ENCODE data around the gene CIRBP. TPM values are rescaled to one million over a fixed set of nuclear protein-coding genes. Genes with fewer than 3 reads are reported as not detected.

CIRBP gene
- total and polyA plus RNA-seq, 2 of the 13 experiments (the other 11 are each of a cell fraction or from before 2014, with no cell fraction given), result 133 to 140 TPM

DNA sequence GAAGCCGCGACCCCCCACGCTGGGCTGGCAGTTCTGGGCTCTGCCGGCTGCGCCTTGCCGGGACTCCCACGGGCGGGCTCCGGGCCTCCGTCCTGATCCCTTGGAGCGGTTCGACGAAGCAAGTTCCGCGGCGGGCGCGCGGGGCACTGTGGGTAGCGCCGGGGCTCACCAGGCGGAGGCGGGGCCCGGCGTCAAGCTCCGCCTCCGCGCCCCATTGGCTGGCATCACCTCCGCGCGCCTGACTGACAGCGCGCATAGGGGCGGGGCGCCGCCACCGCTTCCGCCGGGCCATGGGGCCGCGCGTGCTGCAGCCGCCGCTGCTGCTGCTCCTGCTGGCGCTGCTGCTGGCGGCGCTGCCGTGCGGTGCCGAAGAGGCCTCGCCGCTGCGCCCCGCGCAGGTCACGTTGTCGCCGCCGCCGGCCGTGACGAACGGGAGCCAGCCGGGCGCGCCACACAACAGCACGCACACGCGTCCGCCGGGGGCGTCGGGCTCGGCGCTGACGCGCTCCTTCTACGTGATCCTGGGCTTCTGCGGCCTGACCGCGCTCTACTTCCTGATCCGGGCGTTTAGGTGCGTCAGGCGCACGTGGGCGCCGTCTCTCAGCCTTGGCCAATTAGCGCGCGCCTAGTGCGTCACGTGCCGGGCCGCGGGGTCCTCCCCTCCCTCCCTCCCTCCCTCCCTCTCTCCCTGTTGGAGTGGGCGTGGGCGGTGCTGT is 6.3 kb downstream of the CIRBP start, which contains the start of gene FAM174C (continued):
- TF ChIP-seq ZNF567 (CRISPR knock-in tag; IDR thresholded peaks at IDR 0.05; ENCODE audit: borderline replicate concordance) (0 out of 2 replicates have a peak, but pooled peaks have one; percentile 74), CHCHD3 (CRISPR knock-in tag; IDR thresholded peaks at IDR 0.05) (peak; percentile 97), KDM5A (IDR thresholded peaks at IDR 0.05; ENCODE audit: borderline replicate concordance, low read length) (no peak; the same call in 1 of the 2 replicates), ZNF12 (CRISPR knock-in tag; IDR thresholded peaks at IDR 0.05) (no peak), TOPORS (CRISPR knock-in tag; IDR thresholded peaks at IDR 0.05) (peak; percentile 94), NR3C1 (CRISPR knock-in tag; IDR thresholded peaks at IDR 0.05) (no peak), STAT6 (CRISPR knock-in tag; IDR thresholded peaks at IDR 0.05; ENCODE audit: borderline replicate concordance) (no peak), RBM39 (IDR thresholded peaks at IDR 0.05; ENCODE audit: low read depth, low read length, poor library complexity, severe bottlenecking) (no peak), USF2 (IDR thresholded peaks at IDR 0.05; ENCODE audit: low read depth, low read length) (peak; percentile 99), USF2 (CRISPR knock-in tag; IDR thresholded peaks at IDR 0.05; ENCODE audit: borderline replicate concordance) (peak; percentile 97; the same call in 1 of the 2 replicates), REXO4 (CRISPR knock-in tag; IDR thresholded peaks at IDR 0.05; ENCODE audit: borderline replicate concordance) (no peak), ZNF10 (CRISPR knock-in tag; IDR thresholded peaks at IDR 0.05; ENCODE audit: borderline replicate concordance, low read depth) (no peak), PAWR (CRISPR knock-in tag; IDR thresholded peaks at IDR 0.05; ENCODE audit: borderline replicate concordance) (0 out of 2 replicates have a peak, but pooled peaks have one; percentile 7), ZNF546 (CRISPR knock-in tag; conservative IDR thresholded peaks at IDR 0.05) (0 out of 2 replicates have a peak, but pooled peaks have one; percentile 10), ZNF569 (CRISPR knock-in tag; IDR thresholded peaks at IDR 0.05; ENCODE audit: borderline replicate concordance) (no peak), HES4 (CRISPR knock-in tag; IDR thresholded peaks at IDR 0.05; ENCODE audit: borderline replicate concordance) (no peak)
- TF ChIP-seq, protein P1, sequence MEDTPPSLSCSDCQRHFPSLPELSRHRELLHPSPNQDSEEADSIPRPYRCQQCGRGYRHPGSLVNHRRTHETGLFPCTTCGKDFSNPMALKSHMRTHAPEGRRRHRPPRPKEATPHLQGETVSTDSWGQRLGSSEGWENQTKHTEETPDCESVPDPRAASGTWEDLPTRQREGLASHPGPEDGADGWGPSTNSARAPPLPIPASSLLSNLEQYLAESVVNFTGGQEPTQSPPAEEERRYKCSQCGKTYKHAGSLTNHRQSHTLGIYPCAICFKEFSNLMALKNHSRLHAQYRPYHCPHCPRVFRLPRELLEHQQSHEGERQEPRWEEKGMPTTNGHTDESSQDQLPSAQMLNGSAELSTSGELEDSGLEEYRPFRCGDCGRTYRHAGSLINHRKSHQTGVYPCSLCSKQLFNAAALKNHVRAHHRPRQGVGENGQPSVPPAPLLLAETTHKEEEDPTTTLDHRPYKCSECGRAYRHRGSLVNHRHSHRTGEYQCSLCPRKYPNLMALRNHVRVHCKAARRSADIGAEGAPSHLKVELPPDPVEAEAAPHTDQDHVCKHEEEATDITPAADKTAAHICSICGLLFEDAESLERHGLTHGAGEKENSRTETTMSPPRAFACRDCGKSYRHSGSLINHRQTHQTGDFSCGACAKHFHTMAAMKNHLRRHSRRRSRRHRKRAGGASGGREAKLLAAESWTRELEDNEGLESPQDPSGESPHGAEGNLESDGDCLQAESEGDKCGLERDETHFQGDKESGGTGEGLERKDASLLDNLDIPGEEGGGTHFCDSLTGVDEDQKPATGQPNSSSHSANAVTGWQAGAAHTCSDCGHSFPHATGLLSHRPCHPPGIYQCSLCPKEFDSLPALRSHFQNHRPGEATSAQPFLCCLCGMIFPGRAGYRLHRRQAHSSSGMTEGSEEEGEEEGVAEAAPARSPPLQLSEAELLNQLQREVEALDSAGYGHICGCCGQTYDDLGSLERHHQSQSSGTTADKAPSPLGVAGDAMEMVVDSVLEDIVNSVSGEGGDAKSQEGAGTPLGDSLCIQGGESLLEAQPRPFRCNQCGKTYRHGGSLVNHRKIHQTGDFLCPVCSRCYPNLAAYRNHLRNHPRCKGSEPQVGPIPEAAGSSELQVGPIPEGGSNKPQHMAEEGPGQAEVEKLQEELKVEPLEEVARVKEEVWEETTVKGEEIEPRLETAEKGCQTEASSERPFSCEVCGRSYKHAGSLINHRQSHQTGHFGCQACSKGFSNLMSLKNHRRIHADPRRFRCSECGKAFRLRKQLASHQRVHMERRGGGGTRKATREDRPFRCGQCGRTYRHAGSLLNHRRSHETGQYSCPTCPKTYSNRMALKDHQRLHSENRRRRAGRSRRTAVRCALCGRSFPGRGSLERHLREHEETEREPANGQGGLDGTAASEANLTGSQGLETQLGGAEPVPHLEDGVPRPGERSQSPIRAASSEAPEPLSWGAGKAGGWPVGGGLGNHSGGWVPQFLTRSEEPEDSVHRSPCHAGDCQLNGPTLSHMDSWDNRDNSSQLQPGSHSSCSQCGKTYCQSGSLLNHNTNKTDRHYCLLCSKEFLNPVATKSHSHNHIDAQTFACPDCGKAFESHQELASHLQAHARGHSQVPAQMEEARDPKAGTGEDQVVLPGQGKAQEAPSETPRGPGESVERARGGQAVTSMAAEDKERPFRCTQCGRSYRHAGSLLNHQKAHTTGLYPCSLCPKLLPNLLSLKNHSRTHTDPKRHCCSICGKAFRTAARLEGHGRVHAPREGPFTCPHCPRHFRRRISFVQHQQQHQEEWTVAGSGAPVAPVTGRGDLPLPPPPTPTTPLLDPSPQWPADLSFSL (CRISPR knock-in tag; IDR thresholded peaks at IDR 0.05), result no peak

All from HepG2 (cell line).